ENCODE results near the gene LGR5.
"Not testable (repeated sequence)": the region's sequence is repeated elsewhere in the genome, so short reads cannot be mapped to it uniquely, and the experiment has no call there.

LGR5 gene

DNA sequence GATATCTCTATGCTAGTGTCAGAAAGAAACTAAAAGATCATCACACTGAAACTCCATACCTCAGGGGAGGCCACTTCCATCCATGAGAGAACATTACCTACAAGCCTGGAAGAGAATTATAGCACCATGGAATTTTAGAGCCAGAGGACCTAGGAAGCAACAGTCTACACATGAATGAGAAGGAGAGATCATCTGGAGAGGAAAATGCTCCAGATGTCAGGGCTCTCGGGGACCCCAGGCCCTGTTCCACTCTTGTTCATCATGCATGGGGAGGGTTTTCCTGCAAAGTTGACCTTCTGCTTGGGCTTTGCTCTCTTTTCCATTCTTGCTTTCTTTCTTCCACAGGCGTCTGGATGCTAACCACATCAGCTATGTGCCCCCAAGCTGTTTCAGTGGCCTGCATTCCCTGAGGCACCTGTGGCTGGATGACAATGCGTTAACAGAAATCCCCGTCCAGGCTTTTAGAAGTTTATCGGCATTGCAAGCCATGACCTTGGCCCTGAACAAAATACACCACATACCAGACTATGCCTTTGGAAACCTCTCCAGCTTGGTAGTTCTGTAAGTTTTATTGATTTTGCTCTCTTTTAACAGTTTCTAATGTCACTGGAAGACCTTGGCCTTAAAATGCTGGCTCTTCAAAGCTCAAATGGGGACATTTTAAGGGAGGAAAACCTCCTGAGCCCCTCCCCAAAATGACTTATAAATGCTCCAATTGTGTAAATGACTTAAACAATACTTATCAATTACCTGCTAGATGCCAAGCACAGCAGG lies 113.3 kb downstream of the LGR5 start:
- DNase-seq (ENCODE audit: low read depth) = no peak

DNA sequence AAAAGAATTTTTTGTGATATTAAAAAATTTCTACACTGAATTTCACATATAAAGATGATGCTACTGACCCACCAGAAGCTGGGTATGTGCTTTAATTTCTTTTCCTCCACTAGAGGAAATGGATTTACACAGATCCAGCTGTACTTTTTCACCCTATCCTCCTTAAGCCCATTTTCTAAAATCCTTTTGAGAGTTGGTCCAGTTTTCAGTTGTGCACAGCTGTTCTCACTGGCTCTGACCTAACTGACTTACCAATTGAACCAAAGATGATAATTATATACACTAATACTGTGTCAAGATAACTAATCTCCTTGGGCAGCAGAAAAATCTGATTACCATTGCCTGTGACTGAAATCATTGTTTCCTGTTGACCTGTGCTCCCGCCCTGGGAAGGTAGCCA lies 115.6 kb downstream of the LGR5 start:
- no peak for DNase-seq (ENCODE audit: low read depth)

DNA sequence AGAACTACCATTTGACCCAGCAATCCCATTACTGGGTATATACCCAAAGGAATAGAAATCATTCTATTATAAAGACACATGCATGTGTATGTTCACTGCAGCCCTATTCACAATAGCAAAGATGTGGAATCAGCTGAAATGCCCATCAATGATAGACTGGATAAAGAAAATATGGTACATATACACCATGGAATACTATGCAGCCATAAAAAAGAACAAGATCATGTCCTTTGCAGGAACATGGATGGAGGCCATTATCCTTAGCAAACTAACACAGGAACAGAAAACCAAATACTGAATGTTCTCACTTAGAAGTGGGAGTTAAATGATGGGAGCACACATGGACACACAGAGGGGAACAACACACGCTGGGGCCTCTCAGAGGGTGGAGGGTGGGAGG lies 116.2 kb downstream of the LGR5 start:
- DNase-seq (ENCODE audit: low read depth) = not testable (repeated sequence)

DNA sequence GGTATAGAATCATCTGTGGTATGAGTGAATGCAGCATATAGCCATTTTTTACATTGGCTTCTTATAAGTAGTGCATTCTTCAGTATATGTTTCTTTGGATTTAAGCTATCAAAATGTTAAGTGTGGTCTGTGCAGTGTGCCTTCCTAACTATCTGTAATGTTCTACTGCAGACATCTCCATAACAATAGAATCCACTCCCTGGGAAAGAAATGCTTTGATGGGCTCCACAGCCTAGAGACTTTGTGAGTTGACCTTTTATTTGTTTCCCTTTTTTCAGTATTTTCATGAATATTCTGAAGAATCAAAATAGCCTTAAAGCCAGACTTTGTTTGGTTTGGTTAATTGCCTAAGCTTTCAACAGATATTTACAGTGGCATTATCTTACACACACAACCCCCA lies 116.8 kb downstream of the LGR5 start:
- DNase-seq (ENCODE audit: low read depth) = no peak

DNA sequence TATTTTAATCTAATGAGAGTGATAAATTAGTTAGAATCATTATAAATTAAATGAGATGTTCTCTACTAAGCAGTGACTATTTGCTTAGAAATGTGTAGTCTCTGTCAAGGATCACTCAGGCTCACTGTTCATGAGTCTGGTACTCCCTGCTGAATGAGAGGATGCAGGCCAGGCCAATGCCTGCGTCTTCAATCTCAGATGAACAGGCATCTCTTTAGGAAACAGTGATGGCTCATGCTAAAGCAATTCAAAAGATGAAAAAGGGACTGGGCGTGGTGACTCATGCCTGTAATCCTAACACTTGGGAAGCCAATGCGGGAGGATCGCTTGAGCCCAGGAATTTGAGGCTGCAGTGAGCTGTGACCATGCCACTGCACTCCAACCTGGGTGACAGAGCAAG lies 117.3 kb downstream of the LGR5 start:
- no peak for DNase-seq (ENCODE audit: low read depth)

DNA sequence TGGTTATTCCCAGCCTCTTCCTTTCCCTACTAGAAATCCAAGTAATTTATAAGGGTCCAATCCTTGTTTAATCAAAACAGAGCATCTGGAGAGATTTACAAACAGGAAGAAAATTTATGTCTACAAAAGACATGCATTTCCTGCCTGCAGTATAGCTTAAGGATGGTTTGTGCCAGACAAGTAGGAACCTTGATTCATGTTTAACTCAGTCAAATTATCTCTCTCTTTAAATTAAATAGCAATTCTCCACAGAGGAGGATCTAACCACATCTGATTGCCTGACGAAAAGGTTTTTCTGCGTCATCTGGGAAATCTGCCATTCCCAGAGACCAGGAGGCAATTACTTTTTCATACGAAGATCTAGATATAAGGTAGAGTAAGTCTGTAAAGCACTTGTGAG lies 118.8 kb downstream of the LGR5 start:
- DNase-seq (ENCODE audit: low read depth) = no peak

DNA sequence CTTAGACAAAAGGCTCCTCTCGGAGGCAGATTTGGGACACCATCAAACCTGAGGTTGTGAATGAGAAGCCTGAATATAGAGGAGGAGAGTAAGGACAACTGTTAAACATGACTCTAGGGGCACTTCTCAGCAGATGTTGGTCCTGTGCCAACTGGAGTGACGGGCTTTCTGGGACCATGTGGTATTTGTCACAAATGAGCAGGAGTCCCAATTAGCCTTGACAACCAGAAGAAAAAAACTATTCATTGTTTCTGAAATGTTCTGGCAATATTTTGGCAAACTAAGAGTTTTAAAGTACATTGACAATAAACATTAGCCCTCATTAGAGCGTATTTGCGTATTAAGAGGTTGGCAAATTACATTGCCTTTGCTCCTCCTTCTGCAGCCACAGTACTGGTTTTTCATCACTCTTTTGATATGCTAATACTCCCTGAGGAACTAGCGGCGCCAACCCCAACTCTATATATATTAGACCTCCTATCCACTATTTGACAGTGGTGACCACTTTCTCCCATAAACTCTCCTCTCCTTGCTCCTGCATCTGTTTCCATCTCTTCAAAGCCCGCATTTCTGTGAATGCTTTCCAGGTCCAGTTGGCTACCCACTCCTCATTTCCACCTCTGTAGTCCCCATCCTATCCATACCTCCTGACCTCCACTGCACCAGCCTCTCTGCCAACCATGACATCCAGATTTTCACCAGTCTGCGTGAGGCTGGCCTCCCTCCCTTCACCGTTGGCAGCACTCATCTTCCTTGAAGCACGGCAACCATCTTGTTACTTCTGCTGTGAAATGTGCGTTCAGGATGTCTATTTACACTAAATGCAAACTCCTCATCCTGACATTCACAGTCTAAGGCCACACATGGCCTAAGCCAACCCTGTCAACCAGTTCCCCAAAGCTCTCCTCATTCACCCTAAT lies 123.3 kb downstream of the LGR5 start:
- DNase-seq (ENCODE audit: low read depth) = no peak

DNA sequence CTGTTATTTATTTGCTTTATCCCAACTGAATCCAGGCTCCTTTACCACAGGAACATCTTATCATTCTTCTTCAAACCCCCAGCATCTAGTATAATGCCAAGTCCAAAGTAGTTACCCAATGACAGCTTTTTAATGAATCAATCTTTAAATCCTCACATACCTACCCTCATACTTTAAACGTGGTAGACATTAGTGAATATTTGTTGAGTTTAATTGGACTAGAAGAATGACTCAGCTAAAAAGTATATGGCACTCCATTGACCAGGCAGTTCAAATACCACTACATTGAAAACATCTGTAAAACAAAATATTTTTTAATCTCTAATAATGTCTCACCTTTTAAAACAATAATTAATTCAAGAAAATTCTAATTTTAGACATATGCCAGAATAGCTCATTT lies 125.9 kb downstream of the LGR5 start:
- no peak for DNase-seq (ENCODE audit: low read depth)

DNA sequence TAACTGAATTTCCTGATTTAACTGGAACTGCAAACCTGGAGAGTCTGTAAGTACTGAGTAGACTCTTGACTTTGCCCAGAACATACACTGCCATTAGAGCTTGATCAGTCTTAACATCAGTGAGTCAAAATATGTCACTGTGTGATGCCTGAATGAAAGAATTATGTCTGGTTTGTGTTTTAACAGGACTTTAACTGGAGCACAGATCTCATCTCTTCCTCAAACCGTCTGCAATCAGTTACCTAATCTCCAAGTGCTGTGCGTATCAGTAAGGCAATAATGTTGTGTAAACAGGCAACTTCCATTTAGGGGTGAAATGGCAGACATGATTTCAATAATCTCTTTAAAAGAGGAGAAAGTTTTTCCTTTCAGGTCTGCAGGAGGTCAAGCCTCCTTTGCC lies 127.1 kb downstream of the LGR5 start:
- DNase-seq (ENCODE audit: low read depth) = no peak

DNA sequence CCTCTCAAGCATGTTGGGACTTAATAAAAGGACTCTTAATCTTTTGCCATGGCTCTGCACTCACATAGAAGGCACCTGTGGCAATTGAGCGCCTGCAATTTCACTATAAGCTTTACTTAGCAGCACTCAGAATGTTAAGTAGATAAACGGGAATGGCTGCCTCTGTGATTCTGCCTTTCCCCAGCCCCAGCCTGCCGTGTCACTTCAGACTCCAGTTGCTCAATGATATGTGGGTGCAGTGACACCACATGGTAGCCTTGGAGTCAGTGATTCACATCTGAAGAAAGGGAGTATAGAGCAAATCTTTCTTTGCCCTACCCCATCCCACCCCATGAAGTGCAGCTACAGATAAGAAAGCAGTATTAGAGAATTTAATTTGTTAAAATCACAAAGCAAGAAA lies 127.9 kb downstream of the LGR5 start:
- no peak for DNase-seq (ENCODE audit: low read depth)

DNA sequence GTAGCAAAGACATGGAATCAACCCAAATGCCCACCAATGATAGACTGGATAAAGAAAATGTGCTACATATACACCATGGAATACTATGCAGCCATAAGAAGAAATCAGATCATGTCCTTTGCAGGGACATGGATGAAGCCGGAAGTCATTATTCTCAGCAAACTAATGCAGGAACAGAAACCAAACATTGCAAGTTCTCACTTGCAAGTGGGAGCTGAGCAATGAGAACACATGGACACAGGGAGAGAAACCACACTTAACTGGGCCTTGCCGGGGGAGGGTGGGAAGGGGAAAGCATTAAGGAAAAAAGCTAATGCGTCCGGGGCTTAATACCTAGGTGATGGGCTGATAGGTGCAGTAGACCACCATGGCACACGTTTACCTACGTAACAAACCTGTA lies 130.3 kb downstream of the LGR5 start:
- DNase-seq (ENCODE audit: low read depth) = not testable (repeated sequence)

DNA sequence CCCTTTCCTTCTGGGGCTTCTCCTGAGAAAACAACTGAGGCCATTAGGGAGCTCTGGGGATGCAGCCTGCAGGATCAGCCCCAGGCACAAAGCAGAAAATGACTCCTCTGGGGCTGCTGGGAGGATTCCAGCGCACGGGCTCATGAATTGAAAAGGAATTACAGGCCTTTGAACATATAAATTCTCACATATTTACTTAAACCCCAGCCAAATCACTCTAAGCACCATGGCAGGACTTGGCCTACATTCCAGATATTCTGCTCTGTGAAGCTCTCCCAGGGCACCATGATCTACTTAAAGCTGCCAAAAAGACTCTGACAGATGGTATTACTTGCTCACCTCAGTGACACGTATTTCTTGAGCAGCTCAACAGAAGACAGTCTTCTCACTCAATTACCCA lies 136.9 kb downstream of the LGR5 start:
- no peak for DNase-seq (ENCODE audit: low read depth)

DNA sequence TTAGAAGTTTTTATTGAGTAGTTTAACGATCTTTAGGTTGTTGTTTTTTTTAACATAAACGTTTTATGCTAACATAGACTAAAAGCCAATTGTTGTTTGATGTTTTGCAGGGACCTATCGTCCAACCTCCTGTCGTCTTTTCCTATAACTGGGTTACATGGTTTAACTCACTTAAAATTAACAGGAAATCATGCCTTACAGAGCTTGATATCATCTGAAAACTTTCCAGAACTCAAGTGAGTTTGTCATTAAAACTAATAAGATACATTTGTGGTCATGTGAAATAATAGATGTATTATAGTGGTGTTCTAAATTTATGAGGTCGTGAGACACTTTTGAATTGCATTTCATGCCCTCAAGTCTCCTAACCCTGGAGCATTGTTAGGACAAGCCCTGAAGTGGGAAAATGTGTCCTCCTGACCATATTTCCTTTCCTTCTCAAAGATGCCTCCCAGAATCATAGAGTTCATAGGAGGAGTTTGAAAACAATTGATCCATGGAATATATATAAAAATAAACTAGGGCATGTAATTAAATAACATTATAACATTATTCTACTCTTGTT lies 139.2 kb downstream of the LGR5 start:
- DNase-seq (ENCODE audit: low read depth) = no peak

DNA sequence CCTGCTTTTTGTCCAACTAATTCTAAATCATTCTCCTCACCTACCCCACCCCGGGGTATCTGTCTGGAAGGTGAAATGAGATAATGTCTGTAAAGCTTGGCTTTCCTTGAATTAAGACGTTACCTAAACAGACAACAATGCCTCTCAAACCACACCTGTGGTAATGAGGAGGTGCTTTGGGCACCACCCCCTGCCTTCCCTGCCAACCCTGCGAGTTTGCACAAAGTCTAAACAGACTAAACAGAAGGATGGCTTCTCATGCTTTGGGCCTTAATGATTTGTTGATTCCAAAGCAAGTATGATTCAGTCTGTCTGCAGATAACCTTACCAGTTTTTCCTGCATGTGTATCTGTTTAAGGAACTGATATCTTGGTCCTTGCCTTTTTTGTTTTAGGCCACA lies 141.6 kb downstream of the LGR5 start:
- no peak for DNase-seq (ENCODE audit: low read depth)

DNA sequence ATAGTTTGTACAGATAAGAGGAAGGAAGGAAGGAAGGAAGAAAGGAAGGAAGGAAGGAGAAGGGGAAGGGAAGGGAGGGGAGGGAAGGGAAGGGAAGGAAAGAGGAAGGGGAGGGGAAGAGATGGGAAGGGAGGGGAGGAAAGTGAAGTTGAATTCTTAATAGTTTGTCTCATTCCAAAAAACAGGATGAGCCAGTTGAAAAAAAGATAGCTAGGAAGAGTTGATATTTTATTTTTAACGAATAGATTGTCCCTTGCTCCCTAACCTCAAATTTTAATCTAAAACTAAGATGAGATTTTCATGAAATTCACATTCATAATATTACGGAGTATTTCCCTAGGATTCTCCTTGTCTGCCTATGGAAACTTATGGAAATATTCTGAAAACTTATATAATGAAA lies 143.3 kb downstream of the LGR5 start:
- DNase-seq (ENCODE audit: low read depth) = no peak

DNA sequence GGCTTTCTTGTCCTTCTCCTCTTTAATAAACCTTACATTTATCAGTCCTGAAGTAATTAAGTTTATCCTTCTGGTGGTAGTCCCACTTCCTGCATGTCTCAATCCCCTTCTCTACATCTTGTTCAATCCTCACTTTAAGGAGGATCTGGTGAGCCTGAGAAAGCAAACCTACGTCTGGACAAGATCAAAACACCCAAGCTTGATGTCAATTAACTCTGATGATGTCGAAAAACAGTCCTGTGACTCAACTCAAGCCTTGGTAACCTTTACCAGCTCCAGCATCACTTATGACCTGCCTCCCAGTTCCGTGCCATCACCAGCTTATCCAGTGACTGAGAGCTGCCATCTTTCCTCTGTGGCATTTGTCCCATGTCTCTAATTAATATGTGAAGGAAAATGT lies 144.8 kb downstream of the LGR5 start:
- DNase-seq (ENCODE audit: low read depth) = no peak

DNA sequence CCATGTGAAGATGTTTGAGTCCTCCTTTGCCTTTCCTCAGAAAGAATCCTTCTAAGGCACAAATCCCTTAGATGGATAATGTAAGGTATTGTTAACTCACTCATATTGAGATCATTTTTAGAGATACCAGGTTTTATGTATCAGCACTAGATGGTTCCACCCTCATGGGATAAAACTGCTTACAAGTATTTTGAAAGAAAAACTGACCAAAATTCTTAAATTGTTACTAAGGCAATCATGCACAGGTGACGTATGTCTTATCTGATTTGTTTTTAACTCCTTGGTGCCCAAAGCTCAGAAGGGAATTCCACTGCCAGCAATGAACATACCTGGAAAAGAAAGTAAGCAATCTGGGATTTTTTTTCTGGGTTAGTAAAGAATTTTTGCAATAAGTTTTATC lies 145.6 kb downstream of the LGR5 start:
- DNase-seq (ENCODE audit: low read depth) = no peak

DNA sequence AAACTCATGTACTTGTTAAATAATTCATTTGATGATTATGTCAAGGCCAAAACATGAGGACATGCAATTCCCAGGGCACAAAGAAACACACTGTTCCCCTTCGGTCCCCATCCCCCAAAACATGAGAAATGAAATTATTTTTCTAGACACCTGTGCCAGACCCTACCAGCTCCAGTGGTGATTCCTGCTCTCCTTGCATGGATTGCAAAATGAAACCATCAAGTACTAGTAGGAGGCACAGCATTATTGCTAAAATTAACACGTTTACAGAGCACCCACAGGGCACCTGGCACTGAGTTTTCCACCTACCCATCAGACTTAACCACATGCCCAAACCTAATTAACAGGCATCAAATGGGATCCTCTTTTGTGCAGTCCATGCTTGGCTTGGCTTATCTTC lies 147.4 kb downstream of the LGR5 start:
- no peak for DNase-seq (ENCODE audit: low read depth)

DNA sequence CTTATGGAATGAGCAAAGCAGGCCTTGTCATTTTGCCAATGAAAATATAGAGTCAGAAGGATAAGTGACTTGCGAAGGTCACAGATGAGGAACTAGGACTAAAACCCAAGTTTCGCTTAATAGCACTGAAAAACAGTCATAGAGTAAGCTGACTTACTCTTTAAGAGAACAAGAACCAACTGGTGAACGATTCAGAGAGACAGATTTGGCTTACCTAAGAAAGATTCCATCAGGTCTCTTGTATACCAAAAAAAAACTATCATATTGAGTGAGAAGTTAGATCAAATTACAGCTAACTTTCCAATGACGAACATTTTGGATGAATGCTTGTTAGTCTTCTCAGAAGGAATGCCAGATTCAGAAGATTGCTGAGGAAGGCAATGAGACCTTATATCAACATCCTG lies 149.9 kb downstream of the LGR5 start:
- DNase-seq (ENCODE audit: low read depth) = no peak

DNA sequence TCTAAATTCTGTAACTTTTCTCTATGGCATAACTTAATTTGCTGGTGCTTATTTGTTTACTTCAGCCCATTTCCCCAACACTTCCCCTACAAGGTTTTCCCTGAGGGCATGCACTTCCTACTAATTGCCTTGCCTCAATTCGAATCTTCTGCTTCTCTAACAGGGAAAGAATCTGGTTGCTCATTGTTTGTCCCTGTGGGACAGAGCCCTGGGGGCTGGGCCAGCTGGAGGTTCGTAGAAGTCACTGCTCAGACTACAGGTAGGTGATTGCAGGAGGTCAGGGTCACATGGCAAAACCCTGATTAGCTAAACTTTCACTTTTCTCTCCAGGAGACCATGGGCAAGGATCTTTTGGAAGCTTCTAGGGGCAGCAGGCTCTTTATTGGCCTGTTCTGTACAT lies 152.0 kb downstream of the LGR5 start:
- no peak for DNase-seq (ENCODE audit: low read depth)

DNA sequence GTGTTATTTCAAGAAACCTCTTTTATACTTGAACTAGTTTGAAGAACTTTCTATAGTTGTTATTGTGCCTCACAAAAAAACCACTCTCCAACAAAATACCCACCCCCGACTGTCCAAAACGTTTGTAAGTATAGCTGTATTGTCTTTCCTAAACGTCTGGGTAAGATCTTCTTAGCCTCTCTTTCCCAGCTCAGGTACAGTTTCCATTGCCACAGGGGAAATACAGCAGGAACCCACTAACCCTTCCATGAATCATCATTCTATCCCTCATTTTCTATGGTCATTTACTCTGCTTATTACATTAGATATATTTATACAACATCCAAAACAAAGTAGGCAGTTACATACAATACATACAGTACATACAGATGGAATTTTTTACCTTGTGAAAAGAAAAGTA lies 153.2 kb downstream of the LGR5 start:
- no peak for DNase-seq (ENCODE audit: low read depth)

DNA sequence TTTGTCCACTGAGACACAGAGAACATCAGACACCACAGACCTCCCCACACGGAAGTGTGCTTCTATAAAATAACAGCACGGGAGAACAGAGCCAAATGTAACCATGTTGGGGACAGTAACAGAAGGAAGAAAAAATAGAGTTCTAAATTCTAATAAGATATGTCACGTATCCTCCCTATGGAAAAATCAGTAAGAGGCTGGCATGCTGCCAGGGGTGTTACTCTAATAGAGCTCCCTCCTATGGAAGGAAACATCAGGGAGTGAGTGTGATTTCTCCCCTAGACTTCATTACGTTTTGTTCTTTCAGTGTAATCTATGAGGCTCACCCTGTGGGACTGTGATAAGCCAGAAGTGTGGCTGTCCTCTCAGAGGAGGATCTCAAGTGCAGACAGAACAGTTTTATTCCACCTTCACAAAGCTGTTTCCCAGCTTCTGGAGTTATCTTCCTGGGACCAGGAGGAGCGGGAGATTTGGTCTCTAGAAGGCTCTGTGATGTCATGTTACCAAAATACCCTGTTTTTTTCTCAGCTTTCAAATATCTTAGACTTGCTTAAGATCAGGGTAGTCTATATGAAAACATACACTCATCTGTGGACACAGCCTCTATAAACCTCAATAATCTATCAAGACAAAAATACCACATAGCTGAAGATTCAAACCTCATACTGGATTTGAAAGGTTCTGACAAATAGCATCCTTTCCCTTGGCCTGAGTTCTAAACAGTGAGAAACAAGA lies 154.8 kb downstream of the LGR5 start:
- DNase-seq (ENCODE audit: low read depth) = no peak

All from stimulated activated CD8-positive, alpha-beta memory T cell treated with anti-CD3 and anti-CD28 coated beads, Interleukin-15, amount 100 ng/mL, for 24 hours (primary cell).